ENCODE results near the gene PHF2. TPM values are rescaled to one million over a fixed set of nuclear protein-coding genes. Genes with fewer than 3 reads are reported as not detected.

PHF2 gene
- total and polyA plus RNA-seq, 2 of the 8 experiments (the other 6 are each of a cell fraction or from before 2014, with no cell fraction given), result 3.4 to 9.4 TPM

GRCh38 chr9:93575796-93576257, 557 bp upstream of the PHF2 start:
- peaks cover 9% of the 10 kb centered on the region; the same call in 1 of the 2 replicates for H3K23me2 ChIP-seq (ENCODE audit: low read depth, low read length)
- FAIRE-seq (no peak), DNase-seq (ENCODE audit: low read depth in 1 of 2, low spot score in 2 of 2) (peak in 1 of 2 experiments; percentile 65)
- TF ChIP-seq TCF12 (IDR thresholded peaks at IDR 0.05; ENCODE audit: low read depth, low read length) (no peak), KDM4A (IDR thresholded peaks at IDR 0.05; ENCODE audit: low read depth, low read length, severe bottlenecking) (peak; percentile 70), JUN (IDR thresholded peaks at IDR 0.05; ENCODE audit: low read depth, low read length) (no peak), PHF8 (conservative IDR thresholded peaks at IDR 0.05; ENCODE audit: low read depth, low read length) (0 out of 2 replicates have a peak, but pooled peaks have one; percentile 30), POLR2A (IDR thresholded peaks at IDR 0.05; ENCODE audit: control extremely low read depth in 1 of 2, low read depth in 2 of 2, low read length in 2 of 2) (peak in 1 of 2 experiments; percentile 57; a peak in 2 of 3 replicates), SUZ12 (IDR thresholded peaks at IDR 0.05; ENCODE audit: low read length) (no peak), ASH2L (IDR thresholded peaks at IDR 0.05; ENCODE audit: low read length) (no peak)

More at GRCh38 chr9:93575796-93576257, 557 bp upstream of the PHF2 start:
- peaks cover 5 to 7% of the 10 kb centered on the region in 2 experiments for H4K20me1 ChIP-seq (replicated peaks in 1 of 2; ENCODE audit: control insufficient read depth in 1 of 2, insufficient read depth in 2 of 2, low read length in 2 of 2)
- peak overlapping the region; percentile 33; the same call in 1 of the 2 replicates for H2AFZ ChIP-seq (ENCODE audit: low read length)
- peak overlapping the region; percentile 91 to 99 for H3K4me2 ChIP-seq (ENCODE audit: insufficient read depth in 1 of 2, low read depth in 2 of 2, low read length in 2 of 2)
- no peak overlapping the region for H2BK20ac ChIP-seq (ENCODE audit: low read length)
- peak overlapping the region in 1 of 4 experiments; percentile 13; a peak in 4 of 7 replicates for H3K9ac ChIP-seq (replicated peaks in 1 of 4; ENCODE audit: extremely low read depth in 1 of 4, low read depth in 3 of 4, low read length in 3 of 4)
- no peak overlapping the region for H4K8ac ChIP-seq (ENCODE audit: extremely low read depth, insufficient read depth, low read length)
- H3K36me3 ChIP-seq (ENCODE audit: control insufficient read depth in 2 of 4, insufficient read depth in 4 of 4, low read length in 3 of 4), result no peaks in the 10 kb centered on the region
- H3K9me3 ChIP-seq (ENCODE audit: insufficient read depth in 2 of 2, low read depth in 1 of 2, low read length in 1 of 2), result 0 out of 4 replicates have a peak, but pooled peaks cover 0 to 3% of the 10 kb centered on the region in 2 experiments
- CTCF ChIA-PET (ENCODE audit: partially characterized antibody), result interaction anchor here (0.9 to 2.7 kb wide), 4 partner anchors 11 to 43 kb away, joined by 3 to 9 read pairs (median 6); no protein-coding TSS in a partner anchor
- no peak overlapping the region for H3K56ac ChIP-seq (replicated peaks; ENCODE audit: insufficient read length, low read depth, low read length)
- POLR2A ChIA-PET (ENCODE audit: partially characterized antibody), result interaction anchor here (0.7 to 2.1 kb wide), 3 partner anchors 8 to 379 kb away, joined by 3 to 10 read pairs (median 3); no protein-coding TSS in a partner anchor
- H3K27me3 ChIP-seq (replicated peaks in 1 of 4; ENCODE audit: control insufficient read depth in 3 of 4, extremely low read depth in 1 of 4, insufficient read depth in 3 of 4, low read length in 3 of 4), result peaks cover 0 to 16% (median 8%) of the 10 kb centered on the region in 4 experiments; a peak in 5 of 7 replicates
- peak overlapping the region; percentile 48 for H3K18ac ChIP-seq (ENCODE audit: extremely low read depth, low read length)
- H4K5ac ChIP-seq (ENCODE audit: insufficient read length, low read depth, low read length), result no peak overlapping the region
- H4K91ac ChIP-seq (replicated peaks; ENCODE audit: insufficient read length, low read length), result no peak overlapping the region
- no peak overlapping the region for H2BK5ac ChIP-seq (ENCODE audit: low read depth, low read length)
- H3K27ac ChIP-seq (ENCODE audit: low read depth, low read length), result no peak overlapping the region
- H2BK12ac ChIP-seq (ENCODE audit: low read depth, low read length), result no peak overlapping the region
- peaks cover 0 to 14% of the 10 kb centered on the region in 2 experiments; a peak in 2 of 4 replicates for H3K79me2 ChIP-seq (ENCODE audit: control insufficient read depth in 1 of 2, insufficient read depth in 2 of 2, low read length in 2 of 2)
- peak overlapping the region; percentile 73 to 91 (median 83) for H3K4me3 ChIP-seq (ENCODE audit: extremely low read depth in 1 of 4, insufficient read depth in 2 of 4, low read depth in 3 of 4, low read length in 4 of 4)
- no peak overlapping the region for H2BK15ac ChIP-seq (ENCODE audit: low read length)
- no peak overlapping the region for H3K4ac ChIP-seq (replicated peaks; ENCODE audit: insufficient read length, low read depth, low read length)
- H2BK120ac ChIP-seq (replicated peaks; ENCODE audit: low read depth, low read length), result no peak overlapping the region
- H3K4me1 ChIP-seq (replicated peaks in 1 of 4; ENCODE audit: control insufficient read depth in 3 of 4, insufficient read depth in 4 of 4, low read length in 3 of 4), result peaks cover 3 to 17% (median 10%) of the 10 kb centered on the region in 4 experiments
- H3K23ac ChIP-seq (ENCODE audit: insufficient read length), result no peak overlapping the region
- WGBS, 2 experiments (ENCODE audit: extremely low coverage in 1 of 2, insufficient coverage in 1 of 2, insufficient read length in 1 of 2, insufficient replicate concordance in 2 of 2, low coverage in 1 of 2, low lambda C conversion rate in 2 of 2, missing lambda C conversion rate in 1 of 2), result 1% methylated on average over 11 of the region's 26 CpGs; no CpG with 5 or more reads in 1 of the 2 experiments
- no peak overlapping the region for H3K14ac ChIP-seq (ENCODE audit: insufficient read length)
- no peak overlapping the region for H2AK5ac ChIP-seq (ENCODE audit: low read depth, low read length)
- H3K79me1 ChIP-seq (ENCODE audit: low read depth, low read length), result peaks cover 7% of the 10 kb centered on the region; the same call in 1 of the 2 replicates

Data from H1 (cell line).